Measurements from ENCODE around the gene AHNAK.
A peak's percentile ranks its signal among the peaks of the same experiment; 100 is the strongest.

AHNAK gene

GRCh38 chr11:62556875-62557631, 10.4 kb upstream of the AHNAK start:
- H2AFZ ChIP-seq (ENCODE audit: low read depth): no peak overlapping the region
- H3K4me1 ChIP-seq (ENCODE audit: low read depth, poor library complexity, severe bottlenecking): peaks cover 98% of the 10 kb centered on the region
- no peaks in the 10 kb centered on the region for H4K20me1 ChIP-seq (ENCODE audit: insufficient read depth)
- peaks cover 11% of the 10 kb centered on the region; the same call in 1 of the 2 replicates for H3K36me3 ChIP-seq (ENCODE audit: insufficient read depth)
- H3K27ac ChIP-seq: peak overlapping the region; percentile 97
- no peaks in the 10 kb centered on the region for H3K27me3 ChIP-seq (ENCODE audit: insufficient read depth, low read depth)
- TF ChIP-seq CTCF (conservative IDR thresholded peaks at IDR 0.05; ENCODE audit: low read depth, low read length): no peak
- peaks cover 8% of the 10 kb centered on the region; the same call in 1 of the 2 replicates for H3K79me2 ChIP-seq (ENCODE audit: insufficient read depth, low read depth)
- peak overlapping the region; percentile 80 for H3K9ac ChIP-seq
- H3K4me2 ChIP-seq: peak overlapping the region; percentile 93
- no peak overlapping the region for H3K4me3 ChIP-seq (IDR thresholded peaks at IDR 0.05; ENCODE audit: insufficient read depth, low read depth, low read length)

GRCh38 chr11:62556108-62556874, 9.7 kb upstream of the AHNAK start:
- H2AFZ ChIP-seq (ENCODE audit: low read depth): no peak overlapping the region
- peak overlapping the region; percentile 80 for H3K9ac ChIP-seq
- H3K36me3 ChIP-seq (ENCODE audit: insufficient read depth): peaks cover 9% of the 10 kb centered on the region; the same call in 1 of the 2 replicates
- H3K4me2 ChIP-seq: peak overlapping the region; percentile 93
- no peak overlapping the region for H3K4me3 ChIP-seq (IDR thresholded peaks at IDR 0.05; ENCODE audit: insufficient read depth, low read depth, low read length)
- H4K20me1 ChIP-seq (ENCODE audit: insufficient read depth): no peaks in the 10 kb centered on the region
- H3K27me3 ChIP-seq (ENCODE audit: insufficient read depth, low read depth): no peaks in the 10 kb centered on the region
- peaks cover 97% of the 10 kb centered on the region for H3K4me1 ChIP-seq (ENCODE audit: low read depth, poor library complexity, severe bottlenecking)
- H3K79me2 ChIP-seq (ENCODE audit: insufficient read depth, low read depth): peaks cover 8% of the 10 kb centered on the region; the same call in 1 of the 2 replicates
- peak overlapping the region; percentile 97 for H3K27ac ChIP-seq
- TF ChIP-seq CTCF (conservative IDR thresholded peaks at IDR 0.05; ENCODE audit: low read depth, low read length): 0 out of 2 replicates have a peak, but pooled peaks have one; percentile 14

GRCh38 chr11:62555464-62556107, 9.0 kb upstream of the AHNAK start:
- H3K27ac ChIP-seq: peak overlapping the region; percentile 97
- H4K20me1 ChIP-seq (ENCODE audit: insufficient read depth): no peaks in the 10 kb centered on the region
- H3K27me3 ChIP-seq (ENCODE audit: insufficient read depth, low read depth): no peaks in the 10 kb centered on the region
- peaks cover 8% of the 10 kb centered on the region; the same call in 1 of the 2 replicates for H3K79me2 ChIP-seq (ENCODE audit: insufficient read depth, low read depth)
- peaks cover 97% of the 10 kb centered on the region for H3K4me1 ChIP-seq (ENCODE audit: low read depth, poor library complexity, severe bottlenecking)
- H3K4me2 ChIP-seq: peak overlapping the region; percentile 93
- no peak for TF ChIP-seq CTCF (conservative IDR thresholded peaks at IDR 0.05; ENCODE audit: low read depth, low read length)
- no peak overlapping the region for H2AFZ ChIP-seq (ENCODE audit: low read depth)
- H3K9ac ChIP-seq: peak overlapping the region; percentile 80
- peaks cover 9% of the 10 kb centered on the region; the same call in 1 of the 2 replicates for H3K36me3 ChIP-seq (ENCODE audit: insufficient read depth)
- no peak overlapping the region for H3K4me3 ChIP-seq (IDR thresholded peaks at IDR 0.05; ENCODE audit: insufficient read depth, low read depth, low read length)

- Histone ChIP-seq H3K4me3 (IDR thresholded peaks at IDR 0.05; ENCODE audit: insufficient read depth, low read depth, low read length) (no peak overlapping the region), H3K4me2 (peak overlapping the region; percentile 93), H3K9ac (peak overlapping the region; percentile 80), H2AFZ (ENCODE audit: low read depth) (no peak overlapping the region), H3K79me2 (ENCODE audit: insufficient read depth, low read depth) (no peaks in the 10 kb centered on the region; the same call in 1 of the 2 replicates), H3K36me3 (ENCODE audit: insufficient read depth) (peaks cover 5% of the 10 kb centered on the region; the same call in 1 of the 2 replicates), H3K27me3 (ENCODE audit: insufficient read depth, low read depth) (no peaks in the 10 kb centered on the region), H3K4me1 (ENCODE audit: low read depth, poor library complexity, severe bottlenecking) (peaks cover 97% of the 10 kb centered on the region), H3K27ac (peak overlapping the region; percentile 97), H4K20me1 (ENCODE audit: insufficient read depth) (no peaks in the 10 kb centered on the region)
- TF ChIP-seq CTCF (conservative IDR thresholded peaks at IDR 0.05; ENCODE audit: low read depth, low read length): no peak
Measured at GRCh38 chr11:62554387-62555167, 8.0 kb upstream of the AHNAK start.
